Measurements from ENCODE around the gene OR1S2. TPM values are rescaled to one million over a fixed set of nuclear protein-coding genes. Genes with fewer than 3 reads are reported as not detected.
"Not testable (repeated sequence)": the region's sequence is repeated elsewhere in the genome, so short reads cannot be mapped to it uniquely, and the experiment has no call there.

OR1S2 gene, protein sequence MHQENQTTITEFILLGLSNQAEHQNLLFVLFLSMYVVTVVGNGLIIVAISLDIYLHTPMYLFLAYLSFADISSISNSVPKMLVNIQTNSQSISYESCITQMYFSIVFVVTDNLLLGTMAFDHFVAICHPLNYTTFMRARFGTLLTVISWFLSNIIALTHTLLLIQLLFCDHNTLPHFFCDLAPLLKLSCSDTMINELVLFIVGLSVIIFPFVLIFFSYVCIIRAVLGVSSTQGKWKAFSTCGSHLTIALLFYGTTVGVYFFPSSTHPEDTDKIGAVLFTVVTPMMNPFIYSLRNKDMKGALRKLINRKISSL
- not detected in 2 replicates for total RNA-seq (2014; rRNA removed; shearing (Covaris generic); ENCODE audit: low replicate concordance)

- in situ Hi-C loops (cut with HindIII; ENCODE audit: low pct_unique_long_range_greater_than_20kb, low sequenced_read_pairs): no loop called here
- no peak for DNase-seq (ENCODE audit: low read depth)
Observed at GRCh38 chr11:58204042-58204441, at the start of gene OR1S2. Gene OR1S2 (minus strand): TSS chr11:58204142. CDS start chr11:58204142, 0 bp downstream.

DNA sequence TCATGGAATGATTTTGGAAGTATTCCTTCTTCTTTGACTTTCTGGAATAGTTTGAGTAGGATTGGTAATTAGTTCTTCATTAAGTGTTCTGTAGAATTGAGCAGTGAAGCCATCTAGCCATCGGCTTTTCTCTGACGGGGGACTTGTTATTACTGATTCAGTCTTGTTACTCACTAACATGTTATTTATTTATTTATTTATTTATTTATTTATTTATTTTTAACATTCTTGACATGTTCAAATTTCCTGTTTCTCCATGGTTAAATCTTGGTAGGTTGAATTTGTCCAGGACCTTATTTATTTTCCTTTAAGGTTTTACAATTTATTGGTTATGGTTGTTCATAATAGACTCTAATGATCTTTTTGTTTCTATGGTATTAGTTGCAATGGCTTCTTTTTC, 40.0 kb upstream of the OR1S2 start:
- DNase-seq (ENCODE audit: low read depth): no peak
- in situ Hi-C loops (cut with HindIII; ENCODE audit: low pct_unique_long_range_greater_than_20kb, low sequenced_read_pairs): no loop called here

DNA sequence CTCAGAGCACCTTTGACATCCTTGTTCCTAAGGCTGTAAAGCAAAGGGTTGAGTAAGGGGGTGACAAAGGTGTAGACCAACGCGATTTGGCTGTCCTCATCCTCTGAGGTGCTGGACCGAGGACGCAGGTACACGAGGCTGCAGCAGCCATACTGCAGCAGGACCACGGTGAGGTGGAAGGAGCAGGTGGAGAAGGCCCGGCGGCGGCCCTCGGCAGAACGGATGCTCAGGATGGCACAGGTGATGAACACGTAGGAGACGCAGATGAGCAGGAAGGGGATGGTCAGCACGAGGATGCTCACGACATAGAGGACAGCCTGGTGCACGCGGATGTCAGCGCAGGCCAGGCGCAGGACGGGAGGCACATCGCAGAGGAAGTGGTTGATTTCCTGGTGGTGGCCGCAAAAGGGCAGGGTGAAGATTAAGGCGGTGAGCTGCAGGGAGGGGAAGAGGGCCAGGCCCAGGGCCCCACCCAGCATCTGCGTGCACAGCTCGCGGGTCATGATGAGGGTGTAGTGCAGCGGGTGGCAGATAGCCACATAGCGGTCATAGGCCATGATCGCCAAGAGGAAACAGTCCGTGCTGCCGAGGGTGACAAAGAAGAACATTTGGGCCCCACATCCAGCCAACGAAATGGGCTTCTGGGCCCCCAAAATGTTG, 24.1 kb upstream of the OR1S2 start:
- in situ Hi-C loops (cut with HindIII; ENCODE audit: low pct_unique_long_range_greater_than_20kb, low sequenced_read_pairs): no loop called here
- DNase-seq (ENCODE audit: low read depth): no peak

- in situ Hi-C loops (cut with HindIII; ENCODE audit: low pct_unique_long_range_greater_than_20kb, low sequenced_read_pairs): no loop called here
- no peak for DNase-seq (ENCODE audit: low read depth)
Observed at GRCh38 chr11:58222721-58223120, 18.8 kb upstream of the OR1S2 start.

GRCh38 chr11:58216476-58216875, 12.5 kb upstream of the OR1S2 start:
- in situ Hi-C loops (cut with HindIII; ENCODE audit: low pct_unique_long_range_greater_than_20kb, low sequenced_read_pairs): no loop called here
- no peak for DNase-seq (ENCODE audit: low read depth)

GRCh38 chr11:58212420-58212819, 8.5 kb upstream of the OR1S2 start, which contains the start of gene OR1S1:
Gene OR1S1 (plus strand): TSS chr11:58212720.
- in situ Hi-C loops (cut with HindIII; ENCODE audit: low pct_unique_long_range_greater_than_20kb, low sequenced_read_pairs); DNase-seq (ENCODE audit: low read depth): not testable (repeated sequence)

- in situ Hi-C loops (cut with HindIII; ENCODE audit: low pct_unique_long_range_greater_than_20kb, low sequenced_read_pairs): no loop called here
- no peak for DNase-seq (ENCODE audit: low read depth)
Observed at GRCh38 chr11:58199271-58199670, 4.7 kb downstream of the OR1S2 start.

- in situ Hi-C loops (cut with HindIII; ENCODE audit: low pct_unique_long_range_greater_than_20kb, low sequenced_read_pairs): no loop called here
- DNase-seq (ENCODE audit: low read depth): no peak
Observed at GRCh38 chr11:58195939-58196338, 8.0 kb downstream of the OR1S2 start.

- in situ Hi-C loops (cut with HindIII; ENCODE audit: low pct_unique_long_range_greater_than_20kb, low sequenced_read_pairs): no loop called here
- no peak for DNase-seq (ENCODE audit: low read depth)
Observed at GRCh38 chr11:58193391-58193790, 10.6 kb downstream of the OR1S2 start.

- no peak for DNase-seq (ENCODE audit: low read depth)
- in situ Hi-C loops (cut with HindIII; ENCODE audit: low pct_unique_long_range_greater_than_20kb, low sequenced_read_pairs): no loop called here
Observed at GRCh38 chr11:58192229-58192628, 11.7 kb downstream of the OR1S2 start.

GRCh38 chr11:58188770-58189169, 15.2 kb downstream of the OR1S2 start, which contains the start of gene OR9Q2:
Gene OR9Q2 (plus strand): TSS chr11:58189070. CDS start chr11:58190491, 1,421 bp downstream.
- DNase-seq (ENCODE audit: low read depth): no peak
- in situ Hi-C loops (cut with HindIII; ENCODE audit: low pct_unique_long_range_greater_than_20kb, low sequenced_read_pairs): no loop called here

DNA sequence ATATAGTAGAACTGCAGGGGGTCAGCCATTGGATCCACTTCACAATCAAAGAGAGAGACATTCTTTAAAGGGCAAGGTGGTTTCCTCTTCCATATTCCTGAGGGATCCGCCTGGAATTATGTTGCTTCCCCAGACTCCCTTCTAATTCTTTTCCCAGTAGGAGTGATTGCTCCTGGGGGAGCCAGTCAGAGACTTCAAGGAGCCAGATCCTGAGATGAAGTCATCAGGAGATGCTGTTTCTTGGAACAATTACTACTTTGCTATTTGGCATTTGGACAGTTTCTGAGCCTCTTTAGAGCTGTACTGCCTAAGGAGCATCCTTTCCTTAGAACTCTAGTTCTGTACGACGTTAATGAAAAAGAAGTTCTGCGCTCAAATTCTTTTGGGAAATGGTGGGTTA, 17.0 kb downstream of the OR1S2 start:
- in situ Hi-C loops (cut with HindIII; ENCODE audit: low pct_unique_long_range_greater_than_20kb, low sequenced_read_pairs): no loop called here
- no peak for DNase-seq (ENCODE audit: low read depth)

GRCh38 chr11:58179648-58180047, 24.3 kb downstream of the OR1S2 start:
- no peak for DNase-seq (ENCODE audit: low read depth)
- in situ Hi-C loops (cut with HindIII; ENCODE audit: low pct_unique_long_range_greater_than_20kb, low sequenced_read_pairs): no loop called here

DNA sequence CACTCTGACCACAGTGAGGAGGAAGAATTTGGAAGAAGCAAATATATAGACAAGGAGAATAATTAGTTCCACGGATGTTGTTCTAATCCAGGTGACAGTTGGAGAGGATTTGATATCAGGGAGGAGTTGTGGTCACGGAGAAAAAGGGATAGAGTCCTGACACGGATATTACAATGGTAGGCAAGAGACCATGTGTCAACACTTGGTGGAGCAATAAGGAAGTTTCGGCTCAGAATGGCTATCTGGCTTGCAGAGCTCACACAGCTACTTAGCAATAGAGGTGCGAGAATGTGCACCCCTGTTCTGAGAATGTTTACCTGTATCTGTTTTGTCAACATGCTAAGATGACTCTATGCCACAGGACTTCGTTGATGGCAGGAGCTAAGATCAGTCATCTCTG, 25.5 kb downstream of the OR1S2 start:
- in situ Hi-C loops (cut with HindIII; ENCODE audit: low pct_unique_long_range_greater_than_20kb, low sequenced_read_pairs): no loop called here
- DNase-seq (ENCODE audit: low read depth): no peak

GRCh38 chr11:58177409-58178054, 26.4 kb downstream of the OR1S2 start:
- in situ Hi-C loops (cut with HindIII; ENCODE audit: low pct_unique_long_range_greater_than_20kb, low sequenced_read_pairs): no loop called here
- DNase-seq (ENCODE audit: low read depth): no peak

DNA sequence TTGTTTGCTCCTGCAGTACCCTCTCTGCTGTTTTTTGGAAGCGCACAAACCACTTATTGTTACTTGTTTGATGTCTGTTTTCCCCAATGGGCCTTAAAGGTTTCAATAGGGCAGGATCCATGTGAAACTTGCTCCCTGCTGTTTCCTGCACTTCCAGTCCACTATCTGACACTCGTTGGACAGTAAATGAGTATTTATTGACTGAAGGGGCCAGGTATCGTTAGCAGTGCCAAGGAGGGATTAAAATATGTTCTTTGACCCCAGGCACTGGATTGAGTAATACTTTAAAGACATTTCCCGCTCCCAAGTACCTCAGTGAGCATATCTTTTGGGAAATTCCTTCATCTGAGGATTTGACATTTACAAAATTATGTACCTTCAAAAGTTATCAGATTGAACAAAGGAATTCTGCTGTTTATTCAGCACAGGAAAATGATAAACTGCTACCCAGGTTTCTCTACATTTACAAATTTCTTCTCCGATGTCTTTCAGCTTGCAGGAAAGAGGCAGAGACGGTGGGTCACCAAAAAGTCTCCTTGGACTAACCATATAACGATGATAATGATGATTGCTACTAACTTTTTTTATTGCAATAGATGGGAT, 38.3 kb downstream of the OR1S2 start:
- in situ Hi-C loops (cut with HindIII; ENCODE audit: low pct_unique_long_range_greater_than_20kb, low sequenced_read_pairs): no loop called here
- DNase-seq (ENCODE audit: low read depth): no peak

- DNase-seq (ENCODE audit: low read depth): no peak
- in situ Hi-C loops (cut with HindIII; ENCODE audit: low pct_unique_long_range_greater_than_20kb, low sequenced_read_pairs): no loop called here
Observed at GRCh38 chr11:58164990-58165389, 39.0 kb downstream of the OR1S2 start.

DNA sequence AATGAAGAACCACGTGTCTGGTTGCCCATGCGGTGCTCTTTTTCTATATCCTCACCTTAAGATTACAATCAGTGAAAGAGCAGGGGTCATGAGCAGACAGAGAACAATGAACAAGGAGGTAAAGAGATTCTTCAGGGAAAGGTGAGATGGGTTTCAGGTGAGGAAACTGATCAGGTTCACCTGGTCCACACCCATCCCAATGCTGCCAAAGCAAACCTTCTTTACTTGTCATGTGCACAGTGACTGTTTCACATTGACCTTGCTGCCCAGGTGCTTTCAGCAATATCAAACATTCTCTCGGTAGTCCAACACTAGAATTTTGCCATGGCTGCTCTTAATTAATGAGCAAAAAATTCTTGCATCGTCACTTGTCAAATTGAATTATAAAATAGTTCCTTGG, 39.6 kb downstream of the OR1S2 start:
- in situ Hi-C loops (cut with HindIII; ENCODE audit: low pct_unique_long_range_greater_than_20kb, low sequenced_read_pairs): no loop called here
- DNase-seq (ENCODE audit: low read depth): no peak

All from Caki2 (cell line).